Calu3 (cell line): ENCODE data around the gene TMEM62. TPM values are rescaled to one million over a fixed set of nuclear protein-coding genes. Genes with fewer than 3 reads are reported as not detected.

Source experiments
- BruUV-seq: library from RNA; stranded (reverse); fragments of 400-500 nt; replicated peaks from 2 replicates; lab custom pipeline; 2021; lab: Mats Ljungman, UMichigan
- CTCF ChIA-PET: fragments of 300-600 bp; sonication (Branson Sonifier 250); formaldehyde crosslinking; loops from one replicate; lab custom pipeline; 2022; ENCODE audit warnings: antibody characterized with exemption; lab: Charles Lee
- DNase-seq: peaks from one replicate; pipeline ENCODE4 v3.0.0; 2022
- H3K27ac Mint-ChIP-seq: one replicate; pipeline ENCODE4 v1.8.0; 2022; ENCODE audit warnings: mixed read lengths; ENCODE audit not compliant: unreplicated experiment
- H3K27me3 Mint-ChIP-seq: one replicate; pipeline ENCODE4 v1.8.0; 2022; ENCODE audit warnings: mixed read lengths; ENCODE audit not compliant: unreplicated experiment
- H3K36me3 Mint-ChIP-seq: one replicate; pipeline ENCODE4 v1.8.0; 2022; ENCODE audit warnings: mild to moderate bottlenecking, moderate library complexity, mixed read lengths; ENCODE audit not compliant: insufficient read depth, unreplicated experiment
- H3K4me1 Mint-ChIP-seq: one replicate; pipeline ENCODE4 v1.8.0; 2022; ENCODE audit warnings: mild to moderate bottlenecking, low read depth, mixed read lengths; ENCODE audit not compliant: unreplicated experiment
- H3K4me3 Mint-ChIP-seq: one replicate; pipeline ENCODE4 v1.8.0; 2022; ENCODE audit warnings: mild to moderate bottlenecking, low read depth, moderate library complexity, mixed read lengths; ENCODE audit not compliant: unreplicated experiment
- H3K9me3 Mint-ChIP-seq: one replicate; pipeline ENCODE4 v1.8.0; 2022; ENCODE audit warnings: low read depth, mixed read lengths; ENCODE audit not compliant: unreplicated experiment
- CTCF ChIP-seq: fragments of 200-600 bp; IDR thresholded peaks from one replicate; pipeline ENCODE4 v1.8.0; 2022; ENCODE audit warnings: antibody characterized with exemption; ENCODE audit not compliant: unreplicated experiment
- intact Hi-C: fragments of 100-400 bp; cut with micrococcal nuclease; formaldehyde crosslinking; loops from one replicate; pipeline ENCODE4 v1.10.0; 2022; ENCODE audit not compliant: unreplicated experiment
- total RNA-seq: library from RNA; stranded (reverse); gene quantifications from 2 replicates; pipeline ENCODE4 v1.2.3, GENCODE V29; 2022

Gene TMEM62
- total RNA-seq, 1 experiment from 2014 or later: 25.4 TPM

GRCh38 chr15:43093026-43093425, 40.4 kb upstream of the TMEM62 start:
- no peak for TF ChIP-seq CTCF
- CTCF ChIA-PET: no interaction called here
- H3K36me3 Mint-ChIP-seq: no peaks in the 10 kb centered on the region
- H3K9me3 Mint-ChIP-seq: no peaks in the 10 kb centered on the region
- no peak for DNase-seq
- H3K27me3 Mint-ChIP-seq: no peaks in the 10 kb centered on the region
- no peak overlapping the region for H3K27ac Mint-ChIP-seq
- intact Hi-C loops: no loop called here
- no peaks in the 10 kb centered on the region for H3K4me1 Mint-ChIP-seq
- no TSS peak for BruUV-seq
- no peak overlapping the region for H3K4me3 Mint-ChIP-seq

- Mint-ChIP-seq H3K4me1 (no peaks in the 10 kb centered on the region), H3K4me3 (no peak overlapping the region), H3K9me3 (no peaks in the 10 kb centered on the region), H3K36me3 (no peaks in the 10 kb centered on the region), H3K27ac (no peak overlapping the region), H3K27me3 (no peaks in the 10 kb centered on the region)
- CTCF ChIA-PET: no interaction called here
- TF ChIP-seq CTCF: no peak
- BruUV-seq: no TSS peak
- DNase-seq: no peak
- intact Hi-C loops: no loop called here
Measured at GRCh38 chr15:43094416-43095030, 38.9 kb upstream of the TMEM62 start.

- H3K36me3 Mint-ChIP-seq: no peaks in the 10 kb centered on the region
- no peaks in the 10 kb centered on the region for H3K27me3 Mint-ChIP-seq
- intact Hi-C loops: no loop called here
- CTCF ChIA-PET: interaction anchor here (0.6 to 0.7 kb wide), 2 partner anchors 10 to 11 kb away, joined by 4 read pairs; partner anchors contain the start of gene UBR1
- no peak overlapping the region for H3K27ac Mint-ChIP-seq
- H3K9me3 Mint-ChIP-seq: no peaks in the 10 kb centered on the region
- DNase-seq: no peak
- no peak for TF ChIP-seq CTCF
- no peaks in the 10 kb centered on the region for H3K4me1 Mint-ChIP-seq
- no TSS peak for BruUV-seq
- no peak overlapping the region for H3K4me3 Mint-ChIP-seq
Measured at GRCh38 chr15:43095243-43095642, 38.1 kb upstream of the TMEM62 start.

- Mint-ChIP-seq H3K27me3 (no peaks in the 10 kb centered on the region), H3K4me3 (no peak overlapping the region), H3K36me3 (no peaks in the 10 kb centered on the region), H3K4me1 (no peaks in the 10 kb centered on the region), H3K27ac (no peak overlapping the region), H3K9me3 (no peaks in the 10 kb centered on the region)
- intact Hi-C loops: no loop called here
- BruUV-seq: no TSS peak
- DNase-seq: no peak
- TF ChIP-seq CTCF: no peak
- CTCF ChIA-PET: interaction anchor here (0.6 to 0.7 kb wide), 2 partner anchors 10 kb away, joined by 4 read pairs; partner anchors contain the start of gene UBR1
Measured at GRCh38 chr15:43095708-43096347, 37.6 kb upstream of the TMEM62 start.
